NCI-H1417 (cell line): Measurements from ENCODE around the gene SAMD8.
"Not testable (repeated sequence)": the region's sequence is repeated elsewhere in the genome, so short reads cannot be mapped to it uniquely, and the experiment has no call there.

ENCODE experiments used
- DNase-seq, 3 experiments: peaks; one replicate each; lab custom pipeline; 2025; lab: John Stamatoyannopoulos, UW

Gene SAMD8

DNA sequence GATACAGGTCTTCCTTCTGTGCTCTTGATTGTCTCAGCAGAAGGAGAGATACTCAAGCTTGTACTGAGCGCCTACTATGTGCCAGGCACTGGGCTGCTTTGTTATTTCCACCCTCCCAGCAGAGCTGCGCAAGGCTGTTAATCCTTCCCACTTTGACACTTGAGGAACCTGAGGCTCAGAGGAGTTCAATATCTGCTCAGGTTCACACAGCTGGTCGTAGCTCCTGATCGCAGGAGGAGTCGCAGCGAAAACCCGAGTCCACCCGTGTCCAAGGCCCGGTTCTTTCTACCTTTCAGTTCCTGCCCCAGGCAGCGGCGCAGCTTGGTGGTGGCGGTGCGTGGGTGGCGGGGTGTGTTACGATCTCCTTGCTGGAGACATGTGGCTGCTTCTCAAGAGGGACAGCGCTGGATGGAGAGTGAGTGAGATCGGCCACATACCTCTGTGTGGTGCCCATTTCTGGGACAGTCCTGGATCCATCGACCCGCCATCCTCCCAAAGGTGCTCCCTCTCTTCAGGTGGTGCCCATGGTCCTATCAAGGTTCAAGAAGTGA lies 26.5 kb upstream of the SAMD8 start:
- DNase-seq = no peak

- no peak for DNase-seq
Measured at GRCh38 chr10:75086278-75086934, 25.1 kb upstream of the SAMD8 start.

DNA sequence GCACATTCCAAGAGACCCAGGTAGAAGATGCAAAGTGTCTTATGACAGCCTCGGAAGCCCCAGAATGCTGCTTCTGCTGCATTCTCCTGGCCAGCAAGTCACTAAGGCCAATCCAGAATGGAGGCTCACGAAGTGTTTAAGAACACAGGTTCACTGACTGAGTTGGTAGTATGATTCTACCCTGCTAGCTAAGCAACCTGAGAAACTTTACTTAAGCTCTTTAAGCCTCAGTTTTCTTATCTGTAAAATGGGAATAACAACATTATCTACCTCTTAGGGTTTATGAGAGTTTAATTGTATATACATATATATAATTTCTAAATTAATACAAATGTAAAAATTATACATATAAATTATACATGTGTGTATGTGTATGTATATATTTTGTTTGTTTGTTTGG lies 22.8 kb upstream of the SAMD8 start:
- no peak for DNase-seq

DNA sequence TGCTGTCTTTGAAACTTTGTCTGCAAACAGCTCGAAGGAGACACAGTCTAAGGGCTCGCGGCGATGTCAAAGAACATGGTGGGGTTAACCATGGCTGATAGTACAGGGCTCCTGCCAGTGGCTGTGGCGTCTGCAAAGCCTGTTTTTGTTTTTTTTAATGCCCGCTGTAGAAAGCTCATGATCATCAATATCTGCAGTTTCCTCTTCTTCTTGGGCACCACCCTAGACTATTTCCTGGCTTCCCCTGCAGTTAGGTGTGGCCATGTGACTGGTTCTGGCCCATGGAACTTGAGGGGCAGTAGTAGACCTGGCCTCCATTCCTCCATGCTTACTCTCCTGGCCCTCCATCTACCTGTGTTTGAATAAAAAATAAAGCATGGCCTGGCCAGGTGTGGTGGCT lies 21.8 kb upstream of the SAMD8 start:
- no peak for DNase-seq

- no peak for DNase-seq
Measured at GRCh38 chr10:75091146-75091545, 20.3 kb upstream of the SAMD8 start.

- DNase-seq = no peak
Measured at GRCh38 chr10:75094465-75094864, 17.0 kb upstream of the SAMD8 start.

DNA sequence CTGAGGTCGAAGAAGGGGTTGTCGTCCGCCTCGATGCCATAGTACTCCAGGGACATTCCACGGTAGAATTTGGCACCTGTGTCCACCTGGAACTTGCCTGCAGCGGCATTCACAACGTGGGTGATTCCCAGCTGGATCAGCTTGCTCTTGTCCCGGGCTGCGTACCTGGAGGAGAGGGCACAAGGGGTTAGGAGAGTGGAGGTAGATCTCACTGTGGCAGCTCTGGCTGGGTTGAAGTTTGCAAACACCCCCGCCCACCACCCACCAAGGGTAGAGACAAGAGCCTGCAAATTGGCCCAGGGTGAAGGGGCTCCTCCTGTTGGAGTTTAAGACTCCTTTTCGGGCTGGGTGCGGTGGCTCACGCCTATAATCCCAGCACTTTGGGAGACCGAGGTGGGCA lies 15.8 kb upstream of the SAMD8 start:
- no peak for DNase-seq

DNA sequence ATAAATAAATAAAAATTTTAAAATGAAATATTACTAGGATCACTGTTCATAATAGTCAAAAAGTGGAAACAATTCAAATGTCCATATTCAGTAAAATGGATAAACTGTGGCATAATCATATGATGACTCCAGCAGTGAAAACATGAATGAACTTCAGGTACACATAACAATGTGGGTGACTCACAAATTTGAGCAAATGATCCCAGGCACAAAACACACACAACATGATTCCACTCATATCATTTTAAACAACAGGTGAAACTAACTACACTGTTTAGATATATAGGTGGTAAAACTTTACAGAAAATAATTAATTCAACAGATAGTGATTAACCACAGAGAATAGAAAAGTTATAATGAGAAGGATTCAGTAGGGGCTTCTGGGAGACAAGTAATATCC lies 14.7 kb upstream of the SAMD8 start:
- DNase-seq = no peak

GRCh38 chr10:75097666-75098285 lies 13.7 kb upstream of the SAMD8 start:
- DNase-seq = peak in 1 of 3 experiments; percentile 26

DNA sequence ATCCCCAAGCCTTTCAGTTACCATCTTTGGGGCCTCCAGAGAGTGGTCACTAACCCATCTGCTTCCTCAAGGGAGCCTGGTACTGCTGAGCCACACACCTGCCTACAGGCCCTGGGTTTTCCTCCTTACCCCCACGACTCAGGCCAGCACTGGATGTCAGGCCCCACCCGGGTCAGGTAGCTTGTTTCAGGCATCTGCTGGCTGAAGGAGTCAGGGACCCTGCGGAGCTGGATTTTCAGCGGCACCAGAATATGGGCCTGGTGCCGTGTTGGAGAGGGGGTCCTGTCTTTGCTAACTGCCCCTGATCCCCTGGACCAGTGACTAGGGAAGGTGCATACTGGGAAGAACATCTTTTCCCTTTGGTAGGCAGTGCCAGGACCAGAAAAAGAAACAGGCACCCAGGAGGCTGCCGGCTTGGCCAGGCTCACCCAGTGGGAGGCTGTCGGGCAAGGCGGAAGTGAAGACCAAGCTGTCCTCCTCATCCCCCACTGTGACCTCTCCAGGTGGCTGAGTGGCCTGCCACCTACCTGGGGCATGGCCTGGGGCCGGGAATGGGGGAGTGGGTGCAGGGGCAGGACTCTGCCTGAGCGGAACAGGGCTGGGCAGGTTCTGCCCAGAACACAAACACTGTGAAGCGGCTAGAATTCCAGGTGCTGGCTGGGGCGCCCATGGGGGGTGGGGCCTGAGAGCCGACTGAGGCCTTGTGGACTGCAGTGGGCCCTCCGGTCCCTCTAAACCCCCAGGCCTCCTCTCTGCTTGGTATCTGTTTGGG lies 12.4 kb upstream of the SAMD8 start:
- peak in 2 of 3 experiments; percentile 17 to 33 for DNase-seq

- peak; percentile 39 to 63 (median 46) for DNase-seq
Measured at GRCh38 chr10:75099952-75100763, 11.3 kb upstream of the SAMD8 start.

DNA sequence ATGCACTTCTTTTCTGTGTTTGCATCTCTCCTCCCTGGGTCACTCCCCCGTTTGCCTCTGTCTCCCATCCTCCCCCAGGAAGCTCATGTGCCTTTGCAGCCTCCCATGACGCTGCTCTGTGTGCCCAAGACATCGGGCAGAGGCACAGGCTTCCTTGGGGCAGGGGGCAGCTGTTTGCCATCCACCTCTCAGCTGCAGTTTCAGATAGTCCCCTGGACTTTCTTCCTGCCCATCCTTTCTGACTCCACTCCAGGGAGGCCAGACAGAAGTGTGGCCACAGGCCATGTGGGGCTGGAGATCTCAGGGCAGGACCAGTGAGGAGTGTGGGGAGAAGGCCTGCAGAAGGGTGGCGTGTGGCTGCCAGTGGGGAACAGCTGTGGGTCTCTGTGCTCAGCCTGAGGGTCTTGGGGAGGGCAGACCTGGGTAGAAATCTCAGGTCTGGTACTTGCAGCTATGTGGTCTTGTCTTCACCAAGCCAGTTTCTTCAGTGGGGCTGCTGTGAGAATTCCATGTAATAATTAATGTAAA lies 10.6 kb upstream of the SAMD8 start:
- no peak for DNase-seq

GRCh38 chr10:75101416-75102251 lies 9.8 kb upstream of the SAMD8 start:
- DNase-seq = no peak

DNA sequence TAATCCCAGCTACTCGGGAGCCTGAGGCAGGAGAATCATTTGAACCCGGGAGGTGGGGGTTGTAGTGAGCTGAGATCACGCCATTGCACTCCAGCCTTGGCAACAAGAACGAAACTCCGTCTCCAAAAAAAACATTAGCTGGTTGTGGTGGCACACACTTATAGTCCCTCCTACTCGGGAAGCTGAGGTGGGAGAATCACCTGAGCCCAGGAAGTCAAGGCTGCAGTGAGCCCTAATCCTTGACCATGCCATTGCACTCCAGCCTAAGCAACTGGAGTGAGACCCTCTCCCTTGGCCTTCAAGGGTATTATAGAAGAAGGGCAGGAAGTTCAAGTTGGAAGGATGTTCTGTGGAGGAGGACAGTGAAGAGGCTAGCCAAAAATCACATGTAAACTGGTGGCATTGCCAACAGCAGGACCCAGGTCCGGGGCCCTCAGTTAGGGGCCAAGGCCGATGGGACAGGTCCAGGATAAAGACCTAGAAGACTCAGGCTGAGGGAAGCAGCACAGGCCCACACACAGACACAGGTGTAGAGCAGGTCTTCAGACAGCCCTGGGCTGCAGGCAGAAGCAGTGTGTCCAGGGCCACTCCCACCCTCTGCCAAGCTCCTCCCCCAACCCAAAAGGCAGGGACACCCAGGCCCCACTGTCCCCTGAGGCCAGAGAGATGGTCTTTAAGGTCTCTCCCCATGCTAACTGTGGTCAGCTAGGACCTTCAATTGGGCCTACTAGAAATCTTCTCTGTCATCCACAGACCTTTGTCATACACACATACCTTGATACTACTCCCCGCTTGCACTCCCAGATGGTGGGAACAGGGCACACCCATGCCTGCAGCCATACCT lies 8.4 kb upstream of the SAMD8 start:
- no peak for DNase-seq

- DNase-seq = no peak
Measured at GRCh38 chr10:75103881-75104686, 7.4 kb upstream of the SAMD8 start.

- DNase-seq = no peak
Measured at GRCh38 chr10:75104842-75105241, 6.6 kb upstream of the SAMD8 start.

GRCh38 chr10:75105576-75106197 lies 5.8 kb upstream of the SAMD8 start:
- DNase-seq = no peak

DNA sequence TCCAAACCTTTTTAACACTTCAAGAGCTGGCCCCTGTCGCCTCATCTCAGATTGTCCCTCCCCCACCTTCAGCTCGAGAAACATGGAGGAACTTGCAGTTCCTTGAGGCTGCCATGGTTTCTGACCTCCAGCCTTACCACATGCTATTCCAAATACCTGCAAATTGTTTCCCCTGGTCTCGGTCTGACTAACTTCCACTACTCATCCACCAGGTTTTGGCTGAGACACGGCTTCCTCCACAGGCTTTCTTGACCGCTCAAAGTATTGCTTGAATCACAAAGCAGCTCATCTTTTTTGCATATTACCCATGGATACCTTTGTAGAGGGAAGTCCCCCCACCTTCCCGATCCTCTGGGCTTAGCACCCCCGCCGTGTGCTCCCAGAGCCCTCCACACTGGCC lies 5.2 kb upstream of the SAMD8 start:
- DNase-seq = no peak

DNA sequence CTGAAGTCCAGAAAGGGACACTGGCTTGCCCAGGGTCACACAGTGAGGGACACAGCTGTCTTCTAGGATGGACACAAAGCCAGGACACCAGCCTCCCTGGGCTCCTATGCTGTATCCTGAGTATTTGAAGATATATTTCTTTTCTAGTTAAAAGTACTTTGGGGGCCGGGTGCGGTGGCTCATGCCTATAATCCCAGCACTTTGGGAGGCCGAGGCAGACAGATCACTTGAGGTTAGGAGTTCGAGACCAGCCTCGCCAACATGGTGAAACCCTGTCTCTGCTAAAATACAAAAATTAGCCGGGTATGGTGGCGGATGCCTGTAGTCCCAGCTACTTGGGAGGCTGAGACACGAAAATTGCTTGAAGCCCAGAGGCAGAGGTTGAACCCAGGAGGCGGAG lies 4.6 kb upstream of the SAMD8 start:
- not testable (repeated sequence) for DNase-seq
